Glomerular endothelial cell (primary cell): ENCODE data around the gene ZEB1. TPM values are rescaled to one million over a fixed set of nuclear protein-coding genes. Genes with fewer than 3 reads are reported as not detected.

Source experiments
- DNase-seq: peaks from one replicate; pipeline ENCODE4 v3.0.0-alpha.2; 2011; ENCODE audit warnings: low read depth, low spot score; ENCODE audit errors: extremely low read depth
- total RNA-seq: library from RNA; depleted of rRNA; stranded (reverse); fragments of >200 nt; gene quantifications from 2 replicates; pipeline ENCODE4 v1.2.3, GENCODE V29; 2015

ZEB1 gene
- total RNA-seq, 1 donor from 2014 or later = 105 TPM

DNA sequence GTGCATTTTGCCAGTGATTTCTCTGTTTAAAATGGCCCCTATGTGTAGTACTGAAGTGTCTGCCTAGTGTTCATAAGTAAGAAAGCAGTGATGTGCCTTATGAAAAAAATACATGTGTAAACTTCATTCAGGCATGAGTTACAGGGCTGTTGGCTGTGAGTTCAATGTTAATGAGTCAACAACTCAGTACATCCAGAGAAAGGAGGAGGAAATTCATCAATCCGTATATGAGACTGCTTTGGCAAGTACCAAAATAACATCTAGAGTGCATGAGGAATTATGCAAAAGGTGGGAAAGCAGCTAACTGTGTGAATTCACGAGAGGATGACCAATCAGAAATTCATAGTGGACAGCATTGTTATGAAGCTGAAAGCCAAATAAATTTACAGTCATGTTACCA, 255.6 kb downstream of the ZEB1 start:
- no peak for DNase-seq

DNA sequence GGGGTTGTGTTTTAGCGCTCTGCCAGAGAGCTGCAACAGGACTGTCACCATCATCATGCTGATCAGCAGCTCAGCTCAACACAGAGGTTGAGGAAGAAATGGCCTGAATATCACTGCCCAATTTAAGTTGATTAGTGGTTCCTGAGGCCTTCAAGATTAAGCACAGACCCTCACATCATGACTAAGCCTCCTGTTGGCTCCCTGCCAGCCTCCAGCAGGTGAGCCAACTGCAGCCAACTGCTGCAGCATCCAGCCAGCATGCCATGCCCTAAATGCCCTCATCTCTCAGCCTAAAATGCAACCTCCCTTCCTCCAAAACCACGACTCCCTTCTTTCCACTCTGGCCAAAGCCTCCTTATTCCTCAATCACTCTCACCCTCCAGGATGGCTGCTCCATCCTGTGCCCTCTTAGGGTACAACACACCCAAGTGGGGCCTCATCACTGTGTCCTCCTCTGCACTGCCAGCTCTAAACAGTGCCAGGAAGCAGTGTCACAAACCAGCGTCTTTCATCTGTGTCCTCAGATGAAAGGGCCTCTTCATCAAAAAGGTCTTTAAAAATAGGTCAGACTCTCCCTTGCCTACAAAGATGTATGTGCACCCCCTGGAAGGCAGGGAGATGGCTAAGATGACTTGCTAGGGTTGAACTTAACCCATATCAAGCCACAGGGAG, 259.3 kb downstream of the ZEB1 start:
- DNase-seq = no peak

DNA sequence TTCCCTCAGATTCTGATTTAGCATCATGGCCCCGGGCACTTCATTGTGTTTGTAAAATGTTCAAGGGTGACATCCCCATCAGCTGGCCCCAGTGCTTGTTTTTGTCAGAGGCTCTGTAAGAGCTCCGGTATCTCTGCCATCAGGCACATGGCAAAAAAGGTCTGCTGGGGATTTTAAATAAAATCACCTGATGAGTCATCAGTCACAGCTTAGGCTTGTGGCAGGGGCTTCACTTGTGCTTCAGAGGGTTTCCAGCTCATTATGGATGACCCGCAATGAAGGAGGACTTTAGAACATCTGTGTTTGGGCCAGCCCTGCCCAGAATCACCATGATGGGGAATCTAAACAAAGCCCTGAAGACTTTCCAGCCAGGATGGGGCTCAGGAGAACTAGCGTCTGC, 259.9 kb downstream of the ZEB1 start:
- DNase-seq = no peak
